SU-DHL-6 (cell line): Measurements from ENCODE around the gene CRADD.

Source experiments
- H2AFZ ChIP-seq: fragments of 200-600 bp; sonication (generic); 2 replicates; pipeline ENCODE4 v1.6.1; 2014; ENCODE audit warnings: low read depth, mild to moderate bottlenecking, moderate library complexity, mixed read lengths, antibody characterized with exemption, low read length; ENCODE audit not compliant: severe bottlenecking
- H3F3A ChIP-seq: fragments of 200-600 bp; shearing (Covaris generic); 2 replicates; pipeline ENCODE4 v1.6.0; 2016; ENCODE audit warnings: antibody characterized with exemption, mild to moderate bottlenecking; ENCODE audit not compliant: insufficient read depth
- H3K27ac ChIP-seq: fragments of 200-600 bp; sonication (generic); 2 replicates; pipeline ENCODE4 v1.5.1; 2016; ENCODE audit warnings: low read depth, mild to moderate bottlenecking, low read length, moderate library complexity, mixed read lengths
- H3K27me3 ChIP-seq: fragments of 200-600 bp; sonication (generic), shearing (Covaris generic); 2 replicates; pipeline ENCODE4 v1.6.0; 2014; ENCODE audit warnings: mild to moderate bottlenecking, low read length
- H3K36me3 ChIP-seq: fragments of 200-600 bp; sonication (generic); 2 replicates; pipeline ENCODE4 v1.6.1; 2014; ENCODE audit warnings: mild to moderate bottlenecking, low read length, mixed read lengths
- H3K4me2 ChIP-seq: fragments of 300-600, 200-600 bp; shearing (Covaris generic), sonication (generic); 2 replicates; pipeline ENCODE4 v1.6.0; 2014; ENCODE audit warnings: low read length, low read depth, mild to moderate bottlenecking; ENCODE audit not compliant: poor library complexity, severe bottlenecking
- H3K4me3 ChIP-seq: fragments of 200-600 bp; sonication (generic); 2 replicates; pipeline ENCODE4 v1.5.1; 2014; ENCODE audit warnings: antibody characterized with exemption, low read length, mild to moderate bottlenecking, mixed read lengths; ENCODE audit not compliant: insufficient read depth, poor library complexity, severe bottlenecking
- H3K79me2 ChIP-seq: fragments of 200-600 bp; sonication (generic); 2 replicates; pipeline ENCODE4 v1.6.1; 2014; ENCODE audit warnings: mild to moderate bottlenecking, low read length, moderate library complexity; ENCODE audit not compliant: insufficient read depth
- H3K9ac ChIP-seq: fragments of 200-600 bp; sonication (generic); 2 replicates; pipeline ENCODE4 v1.7.0; 2014; ENCODE audit warnings: mild to moderate bottlenecking, low read length
- H3K9me2 ChIP-seq: fragments of 200-600 bp; sonication (generic); replicated peaks from 2 replicates; pipeline ENCODE4 v1.6.1; 2014; ENCODE audit warnings: low read length; ENCODE audit not compliant: insufficient read depth
- H3K9me3 ChIP-seq: fragments of 200-600 bp; sonication (generic); 2 replicates; pipeline ENCODE4 v1.6.1; 2014; ENCODE audit warnings: low read length, mixed read lengths; ENCODE audit not compliant: insufficient read depth
- H4K20me1 ChIP-seq: fragments of 200-600 bp; sonication (generic); 2 replicates; pipeline ENCODE4 v1.6.1; 2014; ENCODE audit warnings: low read depth, mild to moderate bottlenecking, antibody characterized with exemption, low read length, moderate library complexity, mixed read lengths
- CTCF ChIP-seq: fragments of 200-600 bp; sonication (generic); IDR thresholded peaks from one replicate; pipeline ENCODE4 v1.5.1; 2017; ENCODE audit warnings: antibody characterized with exemption, mild to moderate bottlenecking, low read length, moderate library complexity; ENCODE audit not compliant: insufficient read depth, poor library complexity, severe bottlenecking
- EZH2phosphoT487 ChIP-seq: fragments of 200-600 bp; sonication (generic), shearing (Covaris generic); conservative IDR thresholded peaks from 2 replicates; pipeline ENCODE4 v1.6.1; 2018; ENCODE audit warnings: mild to moderate bottlenecking, antibody characterized with exemption, low read length, moderate library complexity, mixed read lengths

Gene CRADD

GRCh38 chr12:93819050-93819491 lies 141.9 kb downstream of the CRADD start:
- Histone ChIP-seq H3K9me3 (no peaks in the 10 kb centered on the region), H2AFZ (no peak overlapping the region), H3K9ac (no peak overlapping the region), H3K9me2 (no peaks in the 10 kb centered on the region), H3K4me2 (no peak overlapping the region), H3K27ac (no peak overlapping the region), H3K36me3 (no peaks in the 10 kb centered on the region), H3F3A (no peaks in the 10 kb centered on the region), H3K27me3 (no peaks in the 10 kb centered on the region), H4K20me1 (no peaks in the 10 kb centered on the region), H3K79me2 (no peaks in the 10 kb centered on the region), H3K4me3 (no peak overlapping the region)
- no peak for TF ChIP-seq EZH2phosphoT487
- TF ChIP-seq CTCF = no peak

- Histone ChIP-seq H3K36me3 (no peaks in the 10 kb centered on the region), H3K9ac (no peak overlapping the region), H3K4me3 (no peak overlapping the region), H3K79me2 (no peaks in the 10 kb centered on the region), H3K9me3 (no peaks in the 10 kb centered on the region), H3K27me3 (no peaks in the 10 kb centered on the region), H3K27ac (no peak overlapping the region), H3K9me2 (no peaks in the 10 kb centered on the region), H4K20me1 (no peaks in the 10 kb centered on the region), H3F3A (no peaks in the 10 kb centered on the region), H2AFZ (no peak overlapping the region), H3K4me2 (no peak overlapping the region)
- TF ChIP-seq CTCF = no peak
- TF ChIP-seq EZH2phosphoT487 = no peak
These were observed 146.6 kb downstream of the CRADD start for GRCh38 chr12:93823616-93824391.

- Histone ChIP-seq H2AFZ (no peak overlapping the region), H3K9ac (no peak overlapping the region), H3K4me3 (no peak overlapping the region), H3K36me3 (no peaks in the 10 kb centered on the region), H3K9me3 (no peaks in the 10 kb centered on the region), H3K9me2 (no peaks in the 10 kb centered on the region), H3K79me2 (no peaks in the 10 kb centered on the region), H3K4me2 (no peak overlapping the region), H4K20me1 (no peaks in the 10 kb centered on the region), H3F3A (no peaks in the 10 kb centered on the region), H3K27me3 (no peaks in the 10 kb centered on the region), H3K27ac (no peak overlapping the region)
- TF ChIP-seq EZH2phosphoT487 = no peak
- TF ChIP-seq CTCF = no peak
These were observed 147.6 kb downstream of the CRADD start for GRCh38 chr12:93824514-93825500.
